Dermis microvascular lymphatic vessel endothelial cell (primary cell): ENCODE data around the gene ESR1. TPM values are rescaled to one million over a fixed set of nuclear protein-coding genes. Genes with fewer than 3 reads are reported as not detected.
"Not testable (repeated sequence)": the region's sequence is repeated elsewhere in the genome, so short reads cannot be mapped to it uniquely, and the experiment has no call there.

Experiments
- DNase-seq, 2 donors: peaks; one replicate each; pipeline versions ENCODE4 v3.0.0 to v3.0.0-alpha.2; 2010; ENCODE audit warnings: low read depth in 2 of 2
- total RNA-seq: library from RNA; depleted of rRNA; stranded (reverse); fragments of >200 nt; gene quantifications from 2 replicates; pipeline ENCODE4 v1.2.1, GENCODE V29; 2014

The ESR1 gene
- total RNA-seq, 1 donor from 2014 or later: not detected

DNA sequence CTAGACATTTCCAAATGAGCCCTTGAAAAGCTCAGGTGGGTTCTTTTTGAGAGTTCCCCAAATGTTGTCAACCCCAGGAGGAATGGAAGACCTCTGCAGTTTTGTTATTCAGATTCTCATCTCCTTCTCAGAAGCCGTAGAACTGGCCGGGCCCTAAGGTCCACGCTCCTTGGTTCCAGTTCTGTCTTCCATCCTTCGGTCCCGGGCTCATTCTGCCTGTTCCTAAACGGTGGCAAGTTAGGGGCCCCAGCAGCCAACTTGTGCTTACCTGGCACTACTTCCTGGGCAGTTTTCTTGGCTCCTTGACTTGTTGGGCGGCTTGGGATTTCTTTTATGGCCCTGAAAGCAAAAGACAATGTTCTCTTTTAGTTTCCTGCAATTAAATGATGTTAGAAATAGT is 6.4 kb downstream of the ESR1 start:
- no peak for DNase-seq

DNA sequence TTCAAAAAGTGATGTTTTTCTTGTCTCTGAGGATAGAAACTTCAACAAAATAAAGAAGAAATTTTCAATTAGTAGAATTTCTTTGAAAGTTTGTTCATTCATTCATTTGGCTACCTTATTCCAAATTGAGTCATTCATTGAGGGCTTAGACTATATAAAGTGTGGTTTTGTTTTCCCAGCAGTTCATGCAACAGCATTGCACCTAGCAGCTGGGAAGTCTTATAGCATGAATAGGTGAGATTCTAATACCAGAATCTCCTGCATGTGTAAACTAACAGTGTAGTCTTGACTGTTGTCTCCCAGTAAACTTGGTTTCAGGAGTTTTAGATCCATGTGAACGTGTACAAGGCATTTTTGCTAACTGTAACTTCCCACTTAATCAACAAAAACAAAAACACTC is 7.1 kb downstream of the ESR1 start:
- DNase-seq: no peak

DNA sequence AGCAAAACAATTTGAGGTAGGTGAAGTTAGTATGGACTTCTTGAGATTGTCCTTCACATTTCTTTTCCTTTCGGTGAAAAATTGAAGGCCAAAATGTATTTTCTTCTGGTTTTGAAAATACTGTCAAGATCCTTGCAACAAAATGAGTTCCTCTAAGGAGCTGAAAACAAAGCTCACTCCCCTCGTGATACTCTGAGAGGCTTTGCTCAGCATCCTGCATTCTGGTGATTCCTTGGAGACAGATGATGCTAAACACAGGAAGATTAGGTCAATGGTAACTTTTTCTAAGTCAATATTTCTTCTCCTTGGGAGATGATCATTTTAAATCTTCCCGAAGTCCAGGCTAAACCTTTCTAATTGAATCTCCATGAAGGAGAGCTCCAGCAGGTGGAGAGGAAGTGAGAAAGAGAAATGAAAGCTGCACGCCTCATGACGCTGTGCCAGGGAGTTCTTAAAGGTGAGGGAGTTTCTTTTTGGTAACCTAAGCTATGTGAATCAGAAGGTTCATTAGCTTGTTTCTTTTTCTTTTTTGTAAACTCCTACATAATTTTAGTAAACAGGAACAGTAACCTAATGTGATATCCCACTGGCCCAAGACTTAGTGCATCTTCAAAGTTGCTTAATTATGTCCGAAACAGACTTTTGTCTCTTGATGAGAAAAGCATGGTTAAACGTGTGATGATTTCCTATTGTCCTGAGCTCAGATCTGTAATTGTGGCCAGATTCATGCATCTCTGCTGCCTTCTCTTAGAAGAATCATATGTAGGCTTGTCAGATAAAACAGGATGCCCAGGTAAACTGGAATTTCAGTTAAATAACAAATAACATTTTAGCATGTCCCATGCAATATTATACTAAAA is 15.0 kb downstream of the ESR1 start:
- no peak for DNase-seq

DNA sequence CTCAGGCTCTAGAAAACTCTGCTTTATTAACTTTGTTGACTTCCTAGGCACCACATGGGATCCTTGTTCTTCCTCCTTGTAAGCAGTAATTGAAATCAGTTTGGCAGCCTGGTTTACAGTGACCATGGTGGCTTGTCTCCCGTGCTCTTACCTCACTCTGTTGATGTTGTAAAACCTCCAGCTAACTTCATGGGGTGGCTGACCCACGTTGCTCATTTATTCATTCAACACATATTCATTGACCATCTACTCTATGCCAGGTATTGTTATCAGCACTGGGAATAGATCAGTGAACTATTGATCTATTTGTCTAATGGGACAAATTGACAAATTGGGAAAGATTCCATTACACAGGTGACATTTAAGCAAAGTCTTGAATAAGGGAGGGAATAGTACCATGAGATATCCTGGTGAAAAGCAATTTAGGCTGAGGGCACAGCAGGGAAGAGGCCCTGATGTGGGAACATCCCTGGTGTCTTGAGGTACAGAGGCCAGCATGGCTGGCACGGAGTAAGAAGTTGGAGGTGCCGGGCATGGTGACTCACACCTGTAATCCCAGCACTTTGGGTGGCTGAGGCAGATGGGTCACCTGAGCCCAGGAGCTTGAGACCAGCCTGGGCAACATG is 19.1 kb downstream of the ESR1 start:
- DNase-seq: no peak

DNA sequence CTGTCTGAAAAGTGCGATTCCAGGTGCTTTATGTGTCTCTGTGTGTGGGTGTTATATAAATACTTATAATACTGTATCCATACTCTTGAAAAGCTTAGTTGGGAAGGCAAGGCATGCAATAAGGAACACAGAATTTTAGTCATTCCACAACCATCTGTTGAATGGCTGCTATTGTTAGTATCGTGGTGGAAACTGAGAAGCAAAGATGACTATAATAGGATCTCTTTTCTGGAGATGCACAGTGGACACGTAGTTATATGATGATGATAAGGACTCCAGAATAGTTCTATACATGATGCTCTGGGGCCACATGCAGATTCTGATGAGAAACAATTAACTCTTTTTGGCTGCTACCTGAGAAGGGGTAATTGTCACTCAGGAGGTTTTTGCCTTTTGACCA is 25.2 kb downstream of the ESR1 start:
- DNase-seq: no peak

DNA sequence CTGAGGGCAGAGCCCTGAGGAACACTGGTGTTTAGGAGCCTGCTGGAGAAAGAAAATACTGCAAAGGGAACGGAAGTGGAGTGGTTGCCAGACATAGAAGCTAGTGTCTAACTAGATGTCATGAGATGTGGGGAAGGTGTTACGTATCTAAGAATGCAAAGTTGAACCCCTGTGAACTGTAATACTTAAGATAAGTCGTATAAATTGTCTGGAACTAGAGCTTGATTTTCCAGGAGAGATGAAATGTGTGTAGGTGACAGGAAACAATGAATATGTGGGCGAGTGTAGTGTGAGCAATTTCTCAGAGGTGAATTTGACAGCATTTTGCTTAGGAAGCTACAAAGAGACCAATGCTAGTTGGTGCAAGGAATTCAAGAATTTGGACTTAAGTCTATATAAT is 27.9 kb downstream of the ESR1 start:
- DNase-seq: no peak

DNA sequence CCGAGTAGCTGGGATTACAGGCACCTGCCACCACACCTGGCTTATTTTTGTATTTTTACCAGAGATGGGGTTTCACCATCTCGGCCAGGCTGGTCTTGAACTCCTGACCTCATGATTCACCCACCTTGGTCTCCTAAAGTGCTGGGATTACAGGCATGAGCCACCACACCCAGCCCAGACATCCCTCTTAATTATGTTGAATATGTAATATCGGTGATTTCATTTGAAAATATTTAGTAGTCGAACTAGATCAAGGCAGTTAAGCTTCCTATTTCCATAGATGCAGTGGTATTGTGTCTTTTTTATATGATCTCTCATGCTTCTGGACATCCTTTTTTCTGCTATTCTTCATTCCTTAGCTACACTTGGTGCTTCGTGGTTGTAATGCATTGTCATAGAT is 29.7 kb downstream of the ESR1 start:
- no peak for DNase-seq

DNA sequence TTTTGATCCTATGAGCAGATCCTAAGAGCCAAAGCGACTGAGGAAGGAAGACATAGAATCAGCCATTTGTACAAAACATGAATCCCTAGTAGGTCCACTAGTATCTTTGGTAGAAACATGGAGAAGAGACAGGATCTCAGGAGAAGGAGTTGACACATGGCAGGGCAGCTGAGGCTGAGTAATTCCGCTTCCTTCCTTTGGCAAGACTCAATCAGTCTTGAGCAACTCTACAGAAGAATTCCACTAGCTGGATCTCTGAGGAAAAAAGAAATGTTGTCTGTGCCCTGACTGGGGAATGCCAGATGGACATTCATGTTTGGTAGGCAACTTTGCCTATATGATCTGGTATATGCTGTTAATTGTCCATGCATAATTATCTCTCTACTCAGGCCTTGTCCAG is 35.3 kb downstream of the ESR1 start:
- DNase-seq: no peak

DNA sequence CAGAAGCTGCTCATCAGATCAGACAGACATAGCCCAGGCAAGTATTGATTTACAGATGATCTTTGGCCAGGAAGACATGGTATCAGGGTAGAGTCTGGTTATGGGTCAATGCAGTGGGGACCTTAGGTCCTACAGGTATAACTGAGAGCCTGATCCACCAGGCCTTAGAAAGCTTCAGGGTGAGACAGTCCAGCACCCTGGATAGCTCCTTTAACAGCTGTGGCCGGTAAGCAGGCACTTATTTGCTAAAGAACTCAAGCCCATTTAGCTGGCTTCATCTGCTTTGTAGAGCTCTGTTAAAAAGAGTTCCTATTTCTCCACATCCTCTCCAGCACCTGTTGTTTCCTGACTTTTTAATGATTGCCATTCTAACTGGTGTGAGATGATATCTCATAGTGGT is 39.6 kb downstream of the ESR1 start:
- DNase-seq: peak; percentile 14 to 62

DNA sequence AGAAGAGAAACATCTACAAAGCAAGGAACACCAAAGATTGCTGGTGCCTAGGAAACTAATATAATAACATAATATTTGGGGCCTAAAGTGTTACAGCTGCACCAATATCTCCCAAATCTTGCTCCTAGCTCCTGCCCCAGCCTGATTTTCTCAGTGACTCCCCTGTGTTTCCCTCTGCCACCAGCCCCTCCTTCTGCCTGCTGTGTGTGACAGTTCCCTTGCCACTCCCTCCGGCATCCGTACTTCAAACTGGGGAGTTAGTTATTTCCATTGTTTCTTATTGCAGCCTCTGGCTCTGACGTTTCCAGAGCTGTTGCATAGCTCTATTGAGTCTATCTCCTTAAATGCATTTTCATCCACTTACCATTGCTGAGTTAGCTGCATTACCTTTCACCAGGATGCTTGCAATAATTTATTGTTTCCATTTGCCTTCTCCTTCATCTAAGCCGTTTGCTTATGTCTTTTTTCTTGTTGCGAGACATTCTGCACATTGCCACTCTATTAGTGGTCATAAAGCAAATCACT is 43.1 kb downstream of the ESR1 start:
- DNase-seq: no peak

DNA sequence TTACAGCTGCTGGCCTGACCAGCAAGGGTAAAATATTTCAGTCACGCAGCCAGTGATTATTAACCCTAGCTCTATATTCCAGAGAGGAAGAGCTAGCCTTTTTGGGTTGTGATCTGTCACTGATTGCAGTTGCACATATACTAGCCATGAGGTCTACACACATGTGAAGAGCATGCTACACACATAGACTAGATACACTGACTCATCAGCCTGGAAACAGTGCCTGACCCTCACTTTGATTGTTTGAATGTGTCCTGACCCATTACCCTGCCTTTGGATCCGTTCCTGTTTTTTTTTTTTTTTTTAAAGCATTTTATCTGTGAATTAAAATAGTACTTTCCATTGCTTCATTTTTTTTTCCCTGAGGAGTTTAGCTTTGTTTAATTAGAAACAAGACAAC is 50.8 kb downstream of the ESR1 start:
- no peak for DNase-seq

DNA sequence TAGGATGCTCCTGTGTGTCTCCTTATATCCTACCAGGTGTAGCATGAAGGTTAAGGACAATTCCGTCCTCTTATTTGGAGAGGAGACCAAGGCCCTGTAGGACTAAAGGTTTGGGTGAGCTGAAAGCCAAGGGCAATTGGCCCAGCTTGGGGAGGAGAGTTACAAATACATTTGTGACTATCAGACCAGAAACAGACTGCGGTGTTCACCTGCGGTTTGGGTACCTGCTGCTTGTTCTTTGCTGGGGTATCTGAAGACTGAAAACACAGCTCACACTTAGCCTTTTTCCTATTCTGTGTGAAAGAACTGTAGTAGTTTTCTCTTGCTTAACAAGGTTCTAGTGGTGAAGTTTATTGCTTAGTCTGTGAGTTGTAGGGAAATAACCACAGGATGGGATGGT is 55.0 kb downstream of the ESR1 start:
- DNase-seq: no peak

DNA sequence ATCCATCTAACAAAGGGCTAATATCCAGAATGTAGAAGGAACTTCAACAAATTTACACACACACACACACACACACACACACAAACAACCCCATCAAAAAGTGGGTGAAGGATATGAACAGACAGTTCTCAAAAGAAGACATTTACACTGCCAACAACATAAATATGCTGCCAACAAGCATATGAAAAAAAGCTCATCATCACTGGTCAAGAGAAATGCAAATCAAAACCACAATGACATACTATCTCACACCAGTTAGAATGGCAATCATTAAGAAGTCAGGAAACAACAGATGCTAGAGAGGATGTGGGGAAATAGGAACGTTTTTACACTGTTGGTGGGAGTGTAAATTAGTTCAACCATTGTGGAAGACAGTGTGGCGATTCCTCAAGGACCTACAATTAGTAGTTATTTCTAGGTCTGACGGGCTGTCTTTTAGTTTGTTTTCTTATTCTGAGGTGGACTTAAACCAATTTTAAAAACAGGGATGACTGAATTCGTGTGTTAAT is 59.9 kb downstream of the ESR1 start:
- not testable (repeated sequence) for DNase-seq

DNA sequence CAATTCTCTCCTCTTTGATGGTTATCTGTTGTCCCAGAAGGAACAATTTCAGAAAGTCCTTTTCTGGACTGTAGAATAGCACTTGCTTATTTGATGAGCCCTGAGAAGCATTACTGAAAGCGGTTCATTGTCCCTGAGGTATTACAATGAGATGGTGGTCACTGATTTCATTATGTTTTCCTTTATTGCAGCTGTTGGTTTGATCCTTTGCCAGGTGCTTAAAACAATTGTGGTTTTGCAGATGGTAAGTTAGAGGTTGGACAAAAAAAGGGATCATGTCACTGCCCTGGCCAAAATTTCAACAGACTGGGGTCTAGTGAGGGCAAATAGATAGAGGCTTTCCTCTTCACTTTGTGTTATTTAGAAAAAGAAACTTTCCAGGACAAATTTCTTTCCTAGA is 61.9 kb downstream of the ESR1 start:
- no peak for DNase-seq

DNA sequence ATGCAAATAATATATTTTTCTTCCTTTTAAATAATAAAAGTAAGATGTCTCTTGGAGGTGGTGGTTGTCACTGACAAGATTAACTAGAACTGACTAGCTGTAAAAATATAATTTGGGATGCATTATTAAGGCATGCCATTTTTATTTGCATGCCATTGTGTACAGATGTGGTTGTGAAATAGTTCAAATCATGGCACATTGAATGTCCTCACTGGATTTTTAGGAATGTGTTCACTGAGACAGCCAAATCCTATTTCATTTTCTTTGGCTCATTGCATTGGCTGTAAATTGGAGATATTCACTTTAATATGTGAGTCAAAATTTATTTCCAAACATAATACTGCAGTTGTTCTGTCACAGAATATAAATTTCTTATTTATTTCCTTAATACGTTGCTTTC is 62.3 kb downstream of the ESR1 start:
- DNase-seq: no peak

DNA sequence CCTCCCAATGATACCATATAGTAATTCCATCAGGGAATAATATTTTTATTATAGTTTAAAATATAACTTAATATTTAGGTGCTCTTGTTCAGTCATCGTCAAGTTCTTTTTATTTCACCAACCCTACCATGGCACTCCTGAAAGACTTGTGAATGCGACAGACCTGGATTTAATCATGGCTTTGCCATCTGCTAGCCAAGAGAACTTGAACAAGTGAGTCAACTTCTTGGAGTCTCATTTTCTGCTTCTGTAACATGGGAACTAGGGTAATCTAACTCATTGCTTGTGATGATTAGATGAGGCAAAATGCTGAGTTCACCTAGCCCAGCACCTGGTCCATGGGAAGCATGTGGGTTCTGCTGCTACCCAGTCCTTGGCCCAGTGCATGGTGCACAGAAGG is 62.9 kb downstream of the ESR1 start:
- DNase-seq: no peak

DNA sequence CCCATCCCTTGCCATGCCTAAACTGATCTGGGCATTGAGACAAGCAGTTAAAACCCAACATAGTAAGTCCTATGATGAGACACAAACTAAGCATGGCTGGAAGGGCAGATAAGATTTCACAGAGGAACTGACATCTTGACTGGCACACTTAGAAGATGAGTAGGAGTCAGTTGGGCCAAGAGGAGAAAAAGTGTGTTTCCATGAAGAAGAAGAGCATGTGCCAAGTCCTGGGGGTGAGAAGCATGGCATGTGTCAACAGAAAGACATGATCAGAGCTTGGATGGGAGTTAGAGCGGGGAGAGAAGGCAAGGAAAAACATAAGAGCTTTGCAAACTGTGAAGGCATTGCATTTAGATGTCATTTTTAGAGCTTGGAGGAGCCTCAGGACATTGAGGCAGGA is 68.0 kb downstream of the ESR1 start:
- no peak for DNase-seq

DNA sequence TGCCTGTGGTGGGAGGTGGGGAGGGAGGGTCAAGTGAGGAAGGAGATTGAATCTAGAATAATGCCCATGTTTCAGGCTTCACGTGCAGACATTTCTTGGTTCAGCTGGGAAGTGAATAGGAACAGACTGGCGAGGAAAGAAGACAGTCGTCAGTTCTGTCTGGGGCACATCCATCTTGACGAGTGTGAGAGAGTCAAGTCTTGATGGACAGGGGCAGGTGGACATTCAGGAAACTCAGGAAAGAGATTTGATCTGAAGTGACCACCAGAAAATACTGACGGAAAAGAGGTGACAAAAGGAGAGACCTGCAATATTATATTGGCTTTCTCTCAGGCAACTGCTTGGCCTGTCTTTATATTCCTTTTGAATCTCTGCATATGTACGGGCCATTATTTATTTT is 68.6 kb downstream of the ESR1 start:
- no peak for DNase-seq

DNA sequence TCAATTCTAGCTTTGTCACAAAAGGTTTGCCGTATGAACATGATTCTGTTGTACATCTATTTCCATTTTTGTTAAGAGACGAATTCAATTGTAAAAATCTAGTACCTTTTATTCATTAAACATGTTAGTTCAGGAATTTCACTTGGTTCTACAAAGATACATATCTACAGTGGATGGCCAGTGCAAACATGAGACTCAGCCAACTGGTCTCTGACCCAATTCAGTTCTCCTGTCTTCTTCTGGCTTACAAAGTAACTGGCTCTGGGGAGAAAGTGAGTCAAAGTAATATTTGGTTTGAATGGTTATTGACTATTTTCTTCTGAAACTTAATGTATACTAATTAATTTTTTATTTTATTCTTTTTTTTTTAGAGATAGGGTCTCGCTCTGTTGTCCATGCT is 70.0 kb downstream of the ESR1 start:
- no peak for DNase-seq

DNA sequence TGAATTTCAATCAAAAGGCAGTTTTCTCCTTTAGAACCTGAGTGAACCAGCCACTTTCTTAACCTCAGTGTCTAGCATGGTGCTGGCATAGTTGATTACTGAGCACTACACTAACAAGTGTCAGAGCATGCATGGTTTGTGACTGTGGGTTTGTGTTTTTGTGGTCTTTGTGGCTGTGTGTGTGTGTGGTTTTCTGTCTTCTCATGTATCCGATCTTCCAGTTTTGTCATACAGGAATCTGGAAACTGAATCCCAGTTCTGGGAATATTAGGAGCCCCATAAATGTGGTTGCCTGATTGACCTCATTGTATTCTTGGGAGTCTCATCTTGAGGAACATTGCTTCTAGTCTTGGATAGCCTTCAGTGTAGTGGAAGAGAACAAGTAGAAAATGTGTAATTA is 73.7 kb downstream of the ESR1 start:
- DNase-seq: no peak

DNA sequence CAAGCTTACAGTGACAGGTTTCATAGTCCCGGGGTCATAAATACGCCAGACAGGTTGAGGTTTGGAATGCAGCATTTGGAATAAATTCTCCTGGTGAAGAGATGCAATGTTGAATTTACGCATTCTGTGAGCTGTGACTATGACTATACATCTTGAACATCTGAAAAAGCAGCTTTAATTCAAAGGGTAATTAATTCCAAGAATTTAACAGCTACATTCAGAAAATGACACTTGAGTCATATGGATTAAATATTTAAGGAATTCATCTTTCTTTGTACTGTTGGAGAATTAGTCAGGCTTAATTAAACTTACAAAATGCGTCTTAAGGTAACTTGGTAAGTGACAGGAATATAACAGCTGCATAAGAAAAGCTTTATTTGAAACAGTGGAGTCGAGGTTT is 74.7 kb downstream of the ESR1 start:
- DNase-seq: no peak

DNA sequence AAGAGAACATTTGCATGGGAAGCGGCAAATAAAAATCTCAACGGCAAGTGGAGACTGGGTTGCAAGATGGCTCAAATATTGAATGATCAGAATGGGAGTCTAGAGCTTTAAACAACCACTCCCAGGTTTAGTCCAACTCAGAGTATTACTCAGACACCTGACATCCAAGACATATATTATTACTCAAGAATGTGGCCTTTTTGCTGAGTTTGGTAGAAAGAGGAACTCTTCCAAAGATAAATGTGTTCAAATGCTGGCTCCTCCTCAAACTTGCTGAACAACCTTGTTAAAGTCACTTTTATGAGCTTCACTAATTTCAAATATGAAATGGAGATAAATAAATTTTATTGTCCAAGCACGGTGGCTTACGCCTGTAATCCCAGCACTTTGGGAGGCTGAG is 77.8 kb downstream of the ESR1 start:
- DNase-seq: no peak

DNA sequence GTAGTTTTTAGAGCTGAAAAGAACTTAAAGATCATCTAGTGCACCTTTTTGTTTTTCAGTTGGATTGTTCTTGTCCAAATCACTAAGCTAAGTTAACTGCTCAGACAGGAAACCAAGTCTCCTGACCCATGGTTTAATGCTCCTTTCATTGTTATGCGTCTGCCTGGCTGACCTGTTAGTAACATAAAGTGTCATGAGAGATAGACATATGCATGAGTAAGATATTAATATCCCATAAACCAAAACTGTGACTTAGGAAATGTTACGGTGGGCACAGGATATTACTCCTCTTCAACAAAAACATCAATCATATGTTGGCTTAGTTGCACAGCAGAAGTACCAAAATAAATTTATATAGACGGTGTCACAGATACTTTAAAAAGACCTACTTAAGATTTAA is 84.0 kb downstream of the ESR1 start:
- peak in 1 of 2 donors; percentile 92 for DNase-seq
